Activated CD8-positive, alpha-beta memory T cell treated with anti-CD3 and anti-CD28 coated beads for 48 hours (primary cell): ENCODE data around the gene LRFN2.

Experiments
- DNase-seq, 3 experiments: peaks; one replicate each; pipeline ENCODE4 v3.0.0-alpha.2; 2020; ENCODE audit warnings: low read depth in 2 of 3, low spot score in 2 of 3

The LRFN2 gene

GRCh38 chr6:40406175-40406574 is 181.0 kb downstream of the LRFN2 start:
- DNase-seq, result no peak

GRCh38 chr6:40400738-40401137 is 186.4 kb downstream of the LRFN2 start:
- no peak for DNase-seq

DNA sequence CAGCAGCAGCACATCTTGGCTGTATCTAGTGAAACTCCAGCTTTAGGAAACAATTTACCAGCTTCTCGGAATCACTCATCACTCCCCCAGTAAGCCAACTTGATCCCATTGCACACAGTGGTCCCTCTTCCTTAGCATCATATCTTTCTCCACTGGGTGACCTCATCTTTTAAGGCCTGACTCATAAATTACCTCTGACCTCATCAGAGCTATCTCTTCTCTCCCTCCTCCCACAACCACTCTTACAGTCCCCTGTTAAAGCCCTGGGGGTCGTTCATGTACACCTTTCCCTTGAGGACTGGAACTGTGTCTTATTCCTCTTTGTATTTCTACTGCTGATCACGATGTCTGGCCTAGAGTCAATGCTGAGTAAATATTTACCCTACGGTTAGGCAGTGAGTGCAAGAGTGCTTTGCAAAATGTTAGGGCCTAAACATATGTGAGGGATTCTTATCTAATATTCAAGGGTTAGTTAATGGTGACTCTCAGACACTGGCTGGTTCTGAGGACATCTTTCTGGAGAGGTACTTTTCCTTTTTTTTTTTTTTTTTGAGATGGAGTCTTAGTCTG is 187.2 kb downstream of the LRFN2 start:
- DNase-seq, result no peak

DNA sequence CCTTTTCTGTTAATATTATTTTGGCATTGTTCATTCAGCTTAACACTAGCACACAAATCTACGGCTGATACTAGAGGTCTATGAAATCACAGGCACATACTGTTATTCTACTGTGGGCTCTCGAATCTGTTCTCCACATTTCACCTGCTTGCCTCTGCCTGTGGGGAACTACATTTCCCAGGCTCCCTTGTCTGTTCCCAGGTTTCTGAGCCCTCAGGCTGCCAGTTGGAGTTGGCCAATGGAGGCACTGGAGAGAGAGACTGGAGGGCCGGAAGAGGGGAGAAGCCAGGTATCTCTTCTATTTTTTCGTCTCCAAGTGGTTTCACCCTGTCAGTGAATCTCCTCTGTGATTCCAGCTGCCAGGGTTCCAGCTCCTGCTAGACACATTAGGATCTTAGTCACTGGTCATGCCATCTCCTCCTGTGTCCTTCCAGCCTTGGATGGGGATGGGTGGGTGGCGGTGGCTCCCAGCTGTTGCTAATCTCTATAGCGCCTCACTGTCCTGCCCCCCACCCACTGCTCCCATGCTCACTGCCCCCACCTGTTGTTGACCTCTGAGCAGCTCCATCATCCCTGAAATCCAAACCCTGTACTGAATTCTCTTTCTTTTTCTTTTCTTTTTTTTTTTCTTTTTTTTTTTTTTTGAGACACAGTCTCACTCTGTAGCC is 188.2 kb downstream of the LRFN2 start:
- DNase-seq, result no peak

DNA sequence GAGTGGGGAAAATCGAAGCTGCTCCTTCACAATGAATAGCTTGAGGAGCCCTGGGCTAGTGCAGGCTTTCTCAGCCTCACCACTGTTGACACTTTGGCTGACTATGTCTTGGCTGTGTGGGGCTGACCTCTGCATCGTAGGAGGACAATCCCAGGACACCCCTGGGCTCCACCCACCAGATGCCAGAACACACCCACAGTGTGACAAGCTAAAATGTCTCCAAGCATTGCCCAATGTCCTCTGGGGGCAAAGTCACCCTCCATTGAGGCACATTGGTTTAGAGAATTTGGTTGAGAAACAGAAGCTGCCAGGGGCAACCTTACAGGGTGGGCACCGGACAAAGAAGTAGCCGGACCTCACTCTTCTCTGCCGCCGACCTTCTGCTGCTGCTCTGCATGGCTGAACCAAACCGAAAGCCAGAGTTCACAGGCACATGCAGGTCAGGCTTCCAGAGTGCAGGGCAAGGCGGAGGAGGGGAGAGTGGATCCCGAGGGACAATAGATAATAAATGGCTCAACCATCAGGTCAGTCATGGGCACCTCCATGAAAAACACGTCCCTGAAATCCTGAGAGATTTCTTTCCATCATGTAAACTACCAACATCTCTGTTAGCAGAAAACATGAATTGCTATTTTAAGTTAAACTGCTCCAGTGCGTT is 189.0 kb downstream of the LRFN2 start:
- DNase-seq, result no peak

DNA sequence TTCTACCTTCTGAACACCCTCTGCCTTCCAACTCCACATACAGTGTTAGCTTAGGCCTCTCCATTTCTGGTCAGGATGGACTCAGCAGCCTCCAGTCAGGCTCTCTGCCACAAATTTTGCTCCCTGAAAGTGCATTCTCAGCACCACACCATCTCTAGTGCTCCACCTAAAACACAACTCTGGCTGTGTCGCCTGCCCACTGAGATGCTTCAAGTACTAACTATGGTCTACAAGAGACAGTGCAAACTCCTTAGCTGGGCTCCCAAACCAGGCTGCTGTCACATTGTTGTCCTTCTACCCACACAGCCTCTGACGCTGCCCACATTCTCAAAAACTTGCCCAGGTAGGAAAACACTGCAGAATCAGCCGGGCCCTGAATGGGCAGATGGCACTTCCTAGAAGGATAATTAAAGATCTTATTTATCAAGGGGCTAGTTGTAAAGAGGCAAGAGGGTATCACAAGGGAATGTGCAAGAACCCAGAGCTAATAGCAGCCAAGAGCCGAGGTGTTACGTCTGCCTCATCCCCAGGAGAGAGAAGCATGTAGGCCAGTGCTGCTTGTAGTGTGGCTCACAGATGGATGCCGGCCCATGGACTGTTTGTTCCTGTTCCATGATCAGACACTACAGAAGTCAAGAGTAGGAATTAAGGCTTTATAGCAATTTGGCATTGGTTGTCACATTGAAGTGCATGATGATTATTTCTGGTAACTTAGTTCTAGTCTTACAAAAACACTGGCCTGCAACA is 189.7 kb downstream of the LRFN2 start:
- DNase-seq, result no peak

GRCh38 chr6:40395698-40396076 is 191.5 kb downstream of the LRFN2 start:
- DNase-seq, result no peak

- no peak for DNase-seq
These were observed 192.0 kb downstream of the LRFN2 start for GRCh38 chr6:40395066-40395697.

- DNase-seq, result no peak
These were observed 192.8 kb downstream of the LRFN2 start for GRCh38 chr6:40394381-40394780.

- no peak for DNase-seq
These were observed 193.5 kb downstream of the LRFN2 start for GRCh38 chr6:40393641-40394040.

DNA sequence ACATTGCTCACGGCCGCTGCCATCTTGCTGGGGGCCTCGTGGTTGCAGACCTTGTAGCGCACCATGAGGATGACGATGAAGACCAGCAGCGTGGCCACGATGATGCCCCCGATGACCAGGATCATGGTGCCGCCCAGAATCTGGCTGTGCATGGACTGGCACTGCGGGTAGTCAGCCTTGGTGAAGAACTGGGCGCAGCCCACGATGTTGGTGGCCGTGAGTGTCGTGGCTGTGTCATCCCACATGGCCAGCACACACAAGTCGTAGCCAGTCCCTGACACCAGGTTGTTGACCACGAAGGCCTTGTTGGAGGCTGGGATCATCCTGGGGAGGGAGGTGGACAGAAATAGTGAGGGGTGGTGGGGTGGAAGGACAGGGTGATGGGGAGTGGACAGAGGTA is 194.6 kb downstream of the LRFN2 start:
- DNase-seq, result no peak

DNA sequence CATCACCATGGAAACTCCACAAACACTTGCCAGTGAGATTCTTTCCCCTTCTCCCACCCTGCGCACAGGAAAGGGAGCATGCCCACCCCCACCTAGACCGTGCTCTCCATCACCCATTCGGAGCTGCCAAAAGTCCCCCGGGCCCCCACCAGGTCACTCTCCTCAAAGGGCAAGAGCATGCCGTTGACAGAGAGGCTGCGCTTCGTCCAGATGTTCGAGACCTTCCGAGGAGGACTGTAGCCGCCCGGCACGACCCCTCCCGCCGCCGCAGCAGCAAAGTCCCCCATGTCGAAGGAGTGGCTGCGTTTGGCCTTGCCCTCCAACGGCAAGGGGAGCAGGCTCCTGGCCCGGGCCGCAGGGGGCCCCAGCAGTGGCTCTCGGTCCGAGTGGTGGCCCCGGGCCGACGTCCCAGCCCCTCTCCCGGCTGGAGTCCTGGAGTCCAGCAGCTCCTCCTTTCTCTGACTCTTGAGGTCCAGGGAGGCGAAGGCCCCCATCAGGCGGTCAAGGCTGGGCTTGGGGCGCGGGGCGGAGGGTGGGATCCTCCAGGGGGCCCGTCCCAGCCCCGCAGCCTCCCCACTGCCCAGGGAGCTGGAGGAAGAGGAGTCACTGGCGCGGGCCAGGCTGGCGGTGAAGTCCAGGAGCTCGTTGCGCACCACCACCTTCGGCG is 195.2 kb downstream of the LRFN2 start:
- no peak for DNase-seq

DNA sequence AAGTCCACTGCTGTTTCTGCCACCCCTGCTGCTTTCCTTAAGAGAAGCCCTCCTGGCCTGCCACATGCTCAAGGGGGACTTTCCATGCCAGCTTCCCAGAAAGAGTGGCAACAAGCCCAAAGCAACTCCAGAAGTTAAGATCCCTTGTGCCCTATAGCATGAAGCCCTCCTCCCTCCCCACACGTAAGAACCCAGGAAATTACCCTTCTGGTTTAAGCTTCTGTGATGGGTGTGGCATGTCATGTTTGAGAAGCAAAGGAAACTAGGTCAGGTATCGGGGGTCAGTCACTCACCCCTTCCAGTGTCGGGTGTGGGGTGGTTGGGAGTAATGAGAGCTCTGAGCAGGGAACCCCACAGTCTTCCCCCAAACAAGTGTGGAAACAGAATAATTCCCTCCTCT is 196.1 kb downstream of the LRFN2 start:
- DNase-seq, result no peak

GRCh38 chr6:40390144-40390800 is 196.9 kb downstream of the LRFN2 start:
- no peak for DNase-seq

DNA sequence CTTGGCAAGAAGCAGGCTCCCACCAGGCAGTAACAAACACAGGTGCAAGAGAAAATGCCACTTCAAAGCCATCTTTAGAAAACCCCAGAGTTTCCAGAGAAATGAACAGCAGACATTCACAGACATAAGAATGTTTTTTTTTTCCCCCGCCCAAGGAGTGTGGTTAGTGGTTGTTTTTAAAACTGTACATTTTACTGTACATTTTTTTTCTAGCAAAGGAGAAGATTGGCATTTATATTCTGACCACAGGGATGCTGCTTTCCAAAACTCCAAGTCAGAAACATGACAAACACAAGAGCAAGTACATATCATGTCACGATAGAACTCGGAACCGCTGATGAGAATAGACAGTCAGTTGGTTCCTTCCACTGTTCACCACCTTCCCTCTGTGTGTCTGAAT is 197.9 kb downstream of the LRFN2 start:
- no peak for DNase-seq

DNA sequence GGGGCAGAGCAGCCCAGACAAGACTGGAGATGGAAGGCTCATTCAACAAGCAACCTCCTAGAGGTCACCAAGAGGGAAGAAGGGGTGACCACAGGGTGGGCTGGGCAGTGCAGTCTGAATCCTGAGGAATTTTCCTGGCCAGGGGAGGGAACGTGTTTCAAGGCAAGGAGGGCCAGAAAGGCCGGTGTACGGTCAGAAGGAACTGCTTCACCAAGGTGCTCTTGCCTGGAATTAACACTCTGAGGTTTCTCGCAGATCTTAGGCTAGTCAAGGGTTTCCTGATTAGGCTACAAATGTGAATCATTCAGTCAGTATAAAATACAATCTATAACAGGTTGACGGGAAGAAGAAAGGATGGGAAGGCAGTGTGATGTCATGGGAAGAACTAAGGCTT is 199.3 kb downstream of the LRFN2 start:
- no peak for DNase-seq

DNA sequence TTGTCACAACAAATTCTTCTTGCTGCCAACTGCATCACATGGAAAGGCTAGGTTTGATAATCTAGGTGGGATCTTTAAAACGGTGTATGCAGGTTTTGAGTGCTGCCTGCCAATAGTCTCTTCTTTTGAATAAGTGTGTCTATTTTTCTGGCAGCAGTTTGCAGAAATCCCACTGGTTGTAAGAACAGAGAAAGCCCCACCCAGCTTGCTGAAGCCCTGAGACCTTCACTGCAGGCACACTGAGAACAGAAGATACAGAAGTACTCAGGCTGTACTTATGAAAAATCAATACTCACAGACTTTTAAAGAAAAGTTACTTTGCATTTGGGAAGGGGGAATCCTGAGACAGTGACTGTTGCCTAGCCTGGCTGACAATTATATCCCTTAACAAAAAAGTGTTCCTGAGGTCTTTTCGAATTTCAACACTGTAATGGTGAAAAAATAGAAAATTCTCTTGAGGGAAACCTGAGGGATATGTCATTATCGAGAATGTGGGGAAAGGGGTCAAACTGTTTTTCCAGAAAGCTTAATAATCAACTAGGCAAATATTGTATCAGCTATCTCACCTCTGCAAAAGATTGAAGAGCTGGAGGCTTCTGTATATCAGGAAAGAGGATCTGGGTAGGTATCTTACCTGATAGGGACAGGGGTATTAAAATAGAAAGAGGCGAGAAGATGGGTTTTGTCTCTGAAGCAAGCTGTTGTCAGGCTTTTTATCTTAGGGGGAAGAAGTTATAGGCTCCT is 199.9 kb downstream of the LRFN2 start:
- DNase-seq, result no peak

DNA sequence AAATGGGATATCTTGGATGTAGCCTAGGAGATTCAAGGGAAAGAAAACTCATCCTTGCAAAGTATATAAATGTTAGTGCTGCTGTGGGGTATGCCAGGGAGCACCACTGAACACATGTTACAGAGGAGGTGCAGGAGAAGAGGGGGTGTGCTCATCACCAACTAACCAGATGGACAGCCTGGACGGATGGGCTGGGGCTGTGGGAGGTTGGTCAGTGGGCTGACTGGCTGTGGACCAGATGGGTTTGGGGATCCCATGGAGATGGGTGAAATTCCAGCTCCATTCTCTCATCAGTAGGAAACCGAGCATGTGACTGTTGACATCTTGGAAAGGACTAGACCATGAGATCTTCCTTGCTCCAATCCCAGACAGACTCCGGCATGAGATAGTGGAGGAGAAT is 201.0 kb downstream of the LRFN2 start:
- no peak for DNase-seq

GRCh38 chr6:40383348-40384115 is 203.6 kb downstream of the LRFN2 start:
- DNase-seq, result no peak
